ENCODE results near the gene CACNA1F.

GRCh38 chrX:49214416-49214815, 18.7 kb downstream of the CACNA1F start:
- TF ChIP-seq CTCF (conservative IDR thresholded peaks at IDR 0.05; ENCODE audit: low read depth, low read length) (no peak), EZH2 (IDR thresholded peaks at IDR 0.05; ENCODE audit: low read length, unreplicated experiment) (no peak)
